OCI-LY1 (cell line): Measurements from ENCODE around the gene DLX6.

Source experiments
- H2AFZ ChIP-seq: fragments of 200-600 bp; sonication (generic), shearing (Covaris generic); 2 replicates; pipeline ENCODE4 v1.6.0; 2014; ENCODE audit warnings: antibody characterized with exemption, mild to moderate bottlenecking, low read length
- H3F3A ChIP-seq: fragments of 200-600 bp; sonication (generic), shearing (Covaris generic); 2 replicates; pipeline ENCODE4 v1.6.0; 2014; ENCODE audit warnings: mild to moderate bottlenecking, antibody characterized with exemption, low read length, moderate library complexity; ENCODE audit not compliant: insufficient read depth
- H3K27ac ChIP-seq: fragments of 200-600 bp; sonication (generic); 2 replicates; pipeline ENCODE4 v1.5.1; 2014; ENCODE audit warnings: low read length, mixed run types, mild to moderate bottlenecking, low read depth; ENCODE audit not compliant: poor library complexity, severe bottlenecking
- H3K27me3 ChIP-seq: fragments of 200-600 bp; sonication (generic); 2 replicates; pipeline ENCODE4 v1.6.0; 2014; ENCODE audit warnings: antibody characterized with exemption, mild to moderate bottlenecking, low read length, moderate library complexity; ENCODE audit not compliant: insufficient read depth
- H3K36me3 ChIP-seq: fragments of 200-600 bp; sonication (generic); 2 replicates; pipeline ENCODE4 v1.6.1; 2014; ENCODE audit warnings: mild to moderate bottlenecking, antibody characterized with exemption, low read length, moderate library complexity, mixed read lengths; ENCODE audit not compliant: insufficient read depth
- H3K4me1 ChIP-seq: fragments of 200-600 bp; sonication (generic); 2 replicates; pipeline ENCODE4 v1.5.1; 2014; ENCODE audit warnings: mild to moderate bottlenecking, low read length, moderate library complexity; ENCODE audit not compliant: insufficient read depth, severe bottlenecking
- H3K4me2 ChIP-seq: fragments of 200-600 bp; sonication (generic), shearing (Covaris generic); 2 replicates; pipeline ENCODE4 v1.6.1; 2014; ENCODE audit warnings: low read length
- H3K4me3 ChIP-seq: fragments of 200-600 bp; sonication (generic); 2 replicates; pipeline ENCODE4 v1.5.1; 2014; ENCODE audit warnings: low read length, low read depth, mild to moderate bottlenecking, mixed read lengths; ENCODE audit not compliant: poor library complexity, severe bottlenecking
- H3K79me2 ChIP-seq: fragments of 200-600 bp; shearing (Covaris generic); 2 replicates; pipeline ENCODE4 v1.6.1; 2016; ENCODE audit warnings: mixed run types, low read length, mixed read lengths; ENCODE audit not compliant: insufficient read depth
- H3K9ac ChIP-seq: fragments of 200-600 bp; sonication (generic), shearing (Covaris generic); 2 replicates; pipeline ENCODE4 v1.6.1; 2014; ENCODE audit warnings: mild to moderate bottlenecking, low read length, mixed read lengths
- H3K9me2 ChIP-seq: fragments of 200-600 bp; sonication (generic), shearing (Covaris generic); 2 replicates; pipeline ENCODE4 v1.6.1; 2014; ENCODE audit warnings: low read depth, mild to moderate bottlenecking, low read length, mixed read lengths
- H3K9me3 ChIP-seq: fragments of 200-600 bp; shearing (Covaris generic); 2 replicates; pipeline ENCODE4 v1.6.1; 2014; ENCODE audit warnings: low read length, mixed read lengths
- H4K20me1 ChIP-seq: fragments of 200-600 bp; sonication (generic), shearing (Covaris generic); 2 replicates; pipeline ENCODE4 v1.6.0; 2016; ENCODE audit warnings: mild to moderate bottlenecking, low read length; ENCODE audit not compliant: insufficient read depth
- CTCF ChIP-seq: fragments of 200-600 bp; sonication (generic), shearing (Covaris generic); IDR thresholded peaks from 2 replicates; pipeline ENCODE4 v1.5.1; 2017; ENCODE audit warnings: mild to moderate bottlenecking, antibody characterized with exemption, low read length, moderate library complexity, mixed read lengths
- EZH2 ChIP-seq: fragments of 200-600 bp; sonication (generic), shearing (Covaris generic); IDR thresholded peaks from 2 replicates; pipeline ENCODE4 v1.8.0; 2017; ENCODE audit warnings: borderline replicate concordance, mixed run types, mild to moderate bottlenecking, antibody characterized with exemption, low read length, moderate library complexity, mixed read lengths

DLX6 gene

GRCh38 chr7:97002555-97003261 lies 2.6 kb upstream of the DLX6 start:
- Histone ChIP-seq H3K27me3 (peaks cover 10% of the 10 kb centered on the region; the same call in 1 of the 2 replicates), H2AFZ (no peak overlapping the region), H3K36me3 (no peaks in the 10 kb centered on the region), H4K20me1 (no peaks in the 10 kb centered on the region), H3K9me3 (no peaks in the 10 kb centered on the region), H3K4me1 (no peaks in the 10 kb centered on the region), H3K4me2 (no peak overlapping the region), H3K27ac (no peak overlapping the region), H3K4me3 (no peak overlapping the region), H3K9ac (no peak overlapping the region), H3K9me2 (no peaks in the 10 kb centered on the region), H3K79me2 (no peaks in the 10 kb centered on the region), H3F3A (no peaks in the 10 kb centered on the region)
- TF ChIP-seq EZH2, result no peak
- TF ChIP-seq CTCF, result no peak

GRCh38 chr7:97003262-97004246 lies 1.8 kb upstream of the DLX6 start:
- TF ChIP-seq EZH2, result no peak
- no peak for TF ChIP-seq CTCF
- no peaks in the 10 kb centered on the region for H3K9me3 ChIP-seq
- H3K27me3 ChIP-seq, result peaks cover 5% of the 10 kb centered on the region; the same call in 1 of the 2 replicates

GRCh38 chr7:97004247-97005182 lies 838 bp upstream of the DLX6 start:
- no peak overlapping the region for H3K4me3 ChIP-seq
- H3K4me1 ChIP-seq, result no peaks in the 10 kb centered on the region
- H3K9me2 ChIP-seq, result no peaks in the 10 kb centered on the region
- H3K79me2 ChIP-seq, result no peaks in the 10 kb centered on the region
- peaks cover 8% of the 10 kb centered on the region; the same call in 1 of the 2 replicates for H3K27me3 ChIP-seq
- no peak for TF ChIP-seq EZH2
- no peak for TF ChIP-seq CTCF
- no peaks in the 10 kb centered on the region for H3F3A ChIP-seq
- H2AFZ ChIP-seq, result no peak overlapping the region
- no peaks in the 10 kb centered on the region for H3K9me3 ChIP-seq
- H3K9ac ChIP-seq, result no peak overlapping the region
- H3K36me3 ChIP-seq, result no peaks in the 10 kb centered on the region
- no peaks in the 10 kb centered on the region for H4K20me1 ChIP-seq
- no peak overlapping the region for H3K4me2 ChIP-seq
- no peak overlapping the region for H3K27ac ChIP-seq

More at GRCh38 chr7:97003262-97004246, 1.8 kb upstream of the DLX6 start:
- Histone ChIP-seq H2AFZ (no peak overlapping the region), H3K4me2 (no peak overlapping the region), H3K9me2 (no peaks in the 10 kb centered on the region), H3K27ac (no peak overlapping the region), H3K4me1 (no peaks in the 10 kb centered on the region), H3F3A (no peaks in the 10 kb centered on the region), H3K79me2 (no peaks in the 10 kb centered on the region), H3K36me3 (no peaks in the 10 kb centered on the region), H3K4me3 (no peak overlapping the region), H3K9ac (no peak overlapping the region), H4K20me1 (no peaks in the 10 kb centered on the region)
